Activated CD8-positive, alpha-beta memory T cell treated with anti-CD3 and anti-CD28 coated beads for 48 hours (primary cell): ENCODE results near the gene TMEM217.
"Not testable (repeated sequence)": the region's sequence is repeated elsewhere in the genome, so short reads cannot be mapped to it uniquely, and the experiment has no call there.

ENCODE experiments used
- DNase-seq, 3 experiments: peaks; one replicate each; pipeline ENCODE4 v3.0.0-alpha.2; 2020; ENCODE audit warnings: low read depth in 2 of 3, low spot score in 2 of 3

The TMEM217 gene

DNA sequence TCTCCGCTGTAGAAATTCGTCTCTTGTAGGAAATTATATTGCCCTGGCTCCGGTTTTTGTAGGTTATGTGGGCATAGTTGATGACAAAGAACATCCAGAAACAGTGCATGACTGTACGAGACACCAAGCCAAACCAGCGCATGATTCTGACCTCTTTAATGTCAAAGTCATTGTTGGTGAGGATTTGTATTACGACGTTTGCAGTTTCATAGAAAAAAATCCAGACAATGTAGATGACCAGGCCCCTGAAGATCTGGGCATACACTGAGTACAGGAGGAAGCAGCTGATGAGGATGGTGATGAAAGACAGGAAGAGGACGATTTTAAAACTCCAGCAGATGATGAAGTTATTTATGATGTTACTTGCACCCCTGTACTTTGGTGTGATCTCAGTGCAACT lies 39.4 kb downstream of the TMEM217 start:
- DNase-seq = no peak

DNA sequence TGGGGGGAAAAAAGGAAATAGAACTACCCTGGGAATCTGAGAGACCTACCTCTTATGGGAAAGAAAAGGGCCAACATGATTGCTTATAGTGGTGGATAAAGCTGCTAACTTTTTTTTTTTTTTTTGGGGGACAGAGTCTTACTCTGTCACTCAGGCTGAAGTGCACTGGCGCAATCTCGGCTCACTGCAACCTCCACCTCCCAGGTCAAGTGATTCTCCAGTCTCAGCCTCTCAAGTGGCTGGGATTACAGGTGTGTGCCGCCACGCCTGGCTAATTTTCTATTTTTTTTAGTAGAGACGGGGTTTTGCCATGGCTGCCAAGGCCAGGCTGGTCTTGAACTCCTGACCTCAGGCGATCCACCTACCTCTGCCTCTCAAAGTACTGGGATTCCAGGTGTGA lies 39.9 kb downstream of the TMEM217 start:
- no peak for DNase-seq

GRCh38 chr6:37212268-37212667 lies 45.7 kb downstream of the TMEM217 start:
- DNase-seq = no peak

DNA sequence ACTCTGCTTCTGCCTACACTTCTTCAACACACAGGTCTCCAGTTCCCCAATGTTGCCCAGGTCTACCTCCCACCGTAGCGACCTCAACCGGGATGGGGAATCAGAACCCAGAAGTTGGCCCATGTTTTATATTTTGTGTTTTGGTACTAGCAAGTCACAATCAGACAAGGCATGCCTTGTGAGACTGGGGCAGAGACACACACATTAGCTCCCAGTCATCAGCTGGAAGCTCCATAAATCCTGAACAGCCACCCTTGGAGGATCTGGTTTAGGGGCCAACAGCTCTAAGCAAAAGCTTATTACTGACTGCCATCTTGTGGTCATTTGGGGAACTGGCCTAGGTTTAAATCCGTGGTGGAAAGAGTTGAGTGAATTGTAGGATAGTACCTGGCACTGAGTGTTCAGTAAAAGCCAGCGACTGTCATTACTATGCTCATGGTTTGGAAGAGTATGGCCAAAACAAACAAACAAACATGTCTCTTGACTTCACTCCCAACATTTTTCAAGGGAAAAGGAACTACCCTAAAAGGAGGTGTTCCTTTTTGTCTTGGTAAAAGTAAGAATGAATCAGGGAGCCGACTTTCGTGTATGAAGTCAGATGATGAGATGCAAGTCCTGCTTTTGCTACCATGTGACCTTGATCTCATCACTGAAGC lies 47.5 kb downstream of the TMEM217 start:
- DNase-seq = peak in 1 of 3 experiments; percentile 71

- DNase-seq = no peak
Measured at GRCh38 chr6:37209461-37210205, 48.3 kb downstream of the TMEM217 start.

DNA sequence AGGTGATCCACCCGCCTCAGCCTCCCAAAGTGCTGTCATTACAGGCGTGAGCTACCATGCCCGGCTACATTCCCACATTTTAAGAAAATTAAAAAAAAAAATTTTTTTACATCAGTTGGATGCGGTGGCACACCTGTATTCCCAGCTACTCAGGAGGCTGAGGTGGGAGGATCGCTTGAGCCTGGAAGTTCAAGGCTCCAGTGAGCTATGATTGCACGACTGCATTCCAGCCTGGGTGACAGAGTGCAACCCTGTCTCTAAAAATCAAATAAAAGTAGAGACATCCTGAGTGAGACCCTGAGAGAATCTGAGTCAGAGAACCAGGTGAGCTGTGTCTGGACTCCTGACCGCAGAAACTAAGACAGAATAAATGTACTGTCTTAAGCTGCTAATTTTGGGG lies 49.2 kb downstream of the TMEM217 start:
- no peak for DNase-seq

DNA sequence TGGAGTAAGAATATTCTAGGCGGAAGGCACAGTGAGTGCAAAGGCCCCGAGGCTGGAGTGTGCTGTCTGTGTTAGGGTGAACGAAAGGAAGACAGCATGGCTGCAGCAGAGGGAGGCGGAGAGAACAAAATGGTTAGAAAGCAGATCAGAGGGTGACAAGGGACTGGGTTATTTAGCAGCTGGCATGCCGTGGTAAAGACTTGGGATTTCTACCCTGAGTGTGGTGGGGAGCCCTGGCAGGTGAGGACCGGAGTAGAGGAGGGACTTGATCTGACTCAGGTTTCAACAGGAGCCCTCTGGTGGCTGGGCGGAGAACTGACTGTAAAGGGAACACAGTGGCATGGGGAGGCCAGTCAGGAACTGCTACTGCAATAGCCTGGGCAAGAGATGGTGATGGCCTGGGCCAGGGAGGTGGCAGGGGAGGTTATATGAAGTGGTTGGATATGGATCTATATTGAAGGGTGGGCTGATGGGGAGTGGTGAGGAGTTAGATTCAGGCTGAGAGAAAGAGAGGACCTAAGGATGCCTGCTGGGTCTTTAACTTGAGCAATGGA lies 50.0 kb downstream of the TMEM217 start:
- peak; percentile 65 to 89 (median 84) for DNase-seq

DNA sequence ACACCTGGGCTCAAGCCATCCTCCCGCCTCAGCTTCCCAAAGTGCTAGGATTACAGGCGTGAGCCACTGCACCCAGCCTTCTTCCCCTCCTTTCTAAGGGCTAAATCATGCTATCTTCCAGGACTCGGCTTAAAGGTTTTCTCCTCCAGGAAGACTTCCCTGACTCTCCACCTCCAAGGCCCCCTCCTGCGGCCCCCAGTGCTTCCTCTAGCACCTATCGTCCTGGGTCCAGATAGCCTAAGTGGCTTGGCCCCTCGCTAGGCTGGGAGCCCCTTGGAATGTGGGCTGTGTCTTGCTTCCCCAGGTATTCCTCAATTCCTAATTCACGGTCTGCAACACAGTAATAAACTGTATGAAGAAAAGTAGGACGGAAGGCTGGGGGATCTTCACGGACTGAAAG lies 51.3 kb downstream of the TMEM217 start:
- DNase-seq = no peak

GRCh38 chr6:37205997-37206340 lies 52.0 kb downstream of the TMEM217 start:
- no peak for DNase-seq

GRCh38 chr6:37205175-37205996 lies 52.6 kb downstream of the TMEM217 start:
- DNase-seq = no peak

- DNase-seq = no peak
Measured at GRCh38 chr6:37204014-37204751, 53.8 kb downstream of the TMEM217 start.

DNA sequence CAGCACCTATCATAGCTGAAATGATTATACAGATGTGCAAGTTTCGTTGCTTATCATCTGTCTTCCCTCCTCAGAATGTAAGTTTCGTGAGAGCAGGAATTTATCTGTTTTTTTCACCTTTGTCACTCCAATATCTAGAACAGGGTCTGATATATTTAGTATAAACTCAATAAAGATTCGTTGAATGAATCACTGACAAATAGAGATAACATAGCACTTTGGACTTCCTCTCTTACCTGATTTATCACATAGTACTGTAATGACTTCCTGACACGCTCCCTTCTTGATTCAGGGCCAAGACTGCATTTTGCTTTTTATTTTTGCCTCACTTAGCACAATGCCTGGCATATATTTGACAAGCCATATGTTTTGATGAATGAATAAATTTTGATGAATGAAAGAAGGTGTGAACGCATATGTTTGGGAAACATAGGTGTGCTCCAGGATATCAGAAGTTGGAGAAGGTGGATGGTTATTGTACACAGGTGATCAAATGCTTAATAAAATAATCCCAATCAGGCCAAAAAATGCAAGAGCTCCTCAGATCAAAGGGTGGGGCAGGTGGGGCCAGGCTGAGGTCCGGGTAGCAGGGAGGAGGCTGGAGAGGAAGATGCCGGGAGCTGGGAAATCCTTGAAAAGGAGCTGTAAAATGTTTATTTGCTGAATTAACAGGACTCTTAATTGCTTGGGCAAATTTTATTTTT lies 55.0 kb downstream of the TMEM217 start:
- DNase-seq = no peak

- DNase-seq = no peak
Measured at GRCh38 chr6:37201726-37202125, 56.2 kb downstream of the TMEM217 start.

GRCh38 chr6:37200085-37200484 lies 57.9 kb downstream of the TMEM217 start:
- no peak for DNase-seq

GRCh38 chr6:37196451-37196850 lies 61.5 kb downstream of the TMEM217 start:
- DNase-seq = not testable (repeated sequence)

DNA sequence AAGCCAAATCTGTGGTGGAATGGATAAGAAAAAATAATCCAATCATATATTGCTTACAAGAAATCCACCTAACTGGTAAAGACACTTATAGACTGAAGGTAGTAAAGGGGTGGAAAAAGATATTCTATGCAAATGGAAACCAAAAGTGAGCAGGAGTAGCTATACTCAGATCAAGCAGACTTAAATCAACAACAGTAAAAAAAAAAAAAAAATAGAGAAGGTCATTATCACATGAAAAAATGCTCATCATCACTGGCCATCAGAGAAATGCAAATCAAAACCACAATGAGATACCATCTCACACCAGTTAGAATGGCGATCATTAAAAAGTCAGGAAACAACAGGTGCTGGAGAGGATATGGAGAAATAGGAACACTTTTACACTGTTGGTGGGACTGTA lies 63.1 kb downstream of the TMEM217 start:
- not testable (repeated sequence) for DNase-seq

GRCh38 chr6:37192666-37193065 lies 65.3 kb downstream of the TMEM217 start:
- no peak for DNase-seq

GRCh38 chr6:37190159-37190535 lies 67.8 kb downstream of the TMEM217 start:
- DNase-seq = no peak

- no peak for DNase-seq
Measured at GRCh38 chr6:37188962-37189510, 68.9 kb downstream of the TMEM217 start.

DNA sequence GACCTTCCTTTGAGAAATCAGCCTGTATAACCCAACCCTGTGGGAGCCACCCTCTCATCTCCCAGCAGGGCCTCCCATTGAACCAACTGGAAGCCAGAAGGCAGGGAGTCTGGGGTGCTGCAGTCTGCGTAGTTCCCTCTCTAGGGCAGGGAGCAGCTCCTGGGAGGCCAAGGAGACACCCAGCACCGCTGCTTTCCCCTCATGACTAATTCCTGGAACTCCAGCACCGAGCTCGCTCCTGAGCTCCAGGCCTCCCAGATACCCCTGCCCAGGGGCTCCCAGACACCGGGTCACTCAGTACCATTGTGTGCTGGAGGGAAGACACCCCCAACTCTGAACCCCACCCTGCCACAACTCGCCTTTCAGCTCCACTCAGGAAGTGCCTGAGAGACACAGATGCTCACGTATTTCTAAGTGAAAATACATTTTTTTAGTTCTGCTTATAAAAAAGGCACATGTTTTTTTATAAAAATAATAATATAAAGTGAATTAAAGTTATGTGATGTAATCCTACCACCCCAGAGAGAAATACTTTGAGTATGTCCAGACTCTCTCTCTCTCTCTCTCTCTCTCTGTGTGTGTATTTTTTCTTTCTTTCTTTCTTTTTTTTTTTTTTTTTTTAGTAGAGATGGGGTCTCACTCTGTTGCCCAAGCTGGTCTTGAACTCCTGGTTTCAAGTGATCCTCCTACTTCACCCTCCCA lies 70.5 kb downstream of the TMEM217 start:
- DNase-seq = no peak
